ENCODE measurements around the gene LMX1B.
A peak's percentile ranks its signal among the peaks of the same experiment; 100 is the strongest.
"Not testable (repeated sequence)": the region's sequence is repeated elsewhere in the genome, so short reads cannot be mapped to it uniquely, and the experiment has no call there.

The LMX1B gene

GRCh38 chr9:126702151-126703001 lies 88.6 kb downstream of the LMX1B start:
- H3K4me3 ChIP-seq (ENCODE audit: low read depth, low read length), result no peak overlapping the region
- no peak for DNase-seq (ENCODE audit: low read depth)

DNA sequence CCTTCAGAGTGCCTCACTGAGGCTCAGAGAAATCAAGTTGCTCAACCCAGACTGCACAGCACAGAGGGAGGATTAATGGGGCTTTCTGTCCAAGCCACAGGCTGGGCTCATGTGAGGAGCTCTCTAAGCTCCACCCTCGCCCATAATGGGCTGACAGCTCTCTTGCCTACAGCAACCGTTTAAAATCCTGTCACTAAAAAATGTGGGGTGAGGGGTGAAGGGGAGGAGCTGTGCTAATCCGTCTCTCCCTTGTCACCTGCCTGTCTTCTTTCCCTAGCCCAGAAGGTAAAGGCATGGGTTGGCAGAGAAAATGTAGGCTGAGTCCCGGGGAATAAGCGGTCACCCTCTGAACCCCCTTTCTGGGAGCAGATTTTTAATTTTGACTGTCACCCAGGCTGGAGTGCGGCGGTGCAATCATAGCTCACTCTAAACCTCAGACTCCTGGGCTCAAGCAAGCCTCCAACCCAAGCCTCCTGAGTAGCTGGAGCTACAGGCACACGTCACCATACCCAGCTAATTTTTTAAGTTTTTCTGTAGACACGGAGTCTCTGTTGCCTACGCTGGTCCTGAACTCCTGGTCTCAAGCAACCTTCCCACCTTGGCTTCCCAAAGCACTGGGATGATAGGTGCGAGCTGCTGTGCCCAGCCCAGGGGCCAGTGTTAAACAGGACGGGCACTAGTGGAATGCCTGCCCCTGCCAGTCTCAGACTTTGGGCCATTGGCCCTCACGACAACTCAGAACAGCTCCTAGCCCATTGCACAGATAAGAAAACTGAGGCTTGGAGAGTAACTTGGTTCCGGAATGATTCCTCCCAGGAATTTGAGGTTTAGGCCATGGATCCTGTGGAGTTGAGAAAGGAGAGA lies 89.5 kb downstream of the LMX1B start:
- H3K4me3 ChIP-seq (ENCODE audit: low read depth, low read length), result no peak overlapping the region
- no peak for DNase-seq (ENCODE audit: low read depth)

DNA sequence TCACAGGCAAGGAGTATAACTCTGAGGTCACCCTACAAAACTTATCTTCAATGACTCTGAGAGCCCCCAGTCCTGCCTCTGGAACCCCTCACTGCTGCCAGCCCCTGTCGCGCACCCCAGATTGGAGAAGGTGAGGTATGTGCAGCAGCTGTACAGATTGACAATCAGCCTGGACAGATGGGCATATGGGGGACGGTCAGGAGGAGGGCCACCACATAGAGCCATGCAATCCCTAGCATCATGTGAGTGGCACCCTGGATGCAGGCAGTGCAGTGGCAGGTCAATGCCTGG lies 90.1 kb downstream of the LMX1B start:
- no peak for DNase-seq (ENCODE audit: low read depth)
- H3K4me3 ChIP-seq (ENCODE audit: low read depth, low read length), result no peak overlapping the region

GRCh38 chr9:126704157-126704891 lies 90.6 kb downstream of the LMX1B start:
- DNase-seq (ENCODE audit: low read depth), result peak; percentile 25

GRCh38 chr9:126704892-126705766 lies 91.4 kb downstream of the LMX1B start:
- no peak for DNase-seq (ENCODE audit: low read depth)

More at GRCh38 chr9:126704157-126704891, 90.6 kb downstream of the LMX1B start:
- no peak overlapping the region for H3K4me3 ChIP-seq (ENCODE audit: low read depth, low read length)

GRCh38 chr9:126705767-126706697 lies 92.3 kb downstream of the LMX1B start:
- H3K4me3 ChIP-seq (ENCODE audit: low read depth, low read length), result no peak overlapping the region
- no peak for DNase-seq (ENCODE audit: low read depth)

More at GRCh38 chr9:126704892-126705766, 91.4 kb downstream of the LMX1B start:
- peak overlapping the region; percentile 3 for H3K4me3 ChIP-seq (ENCODE audit: low read depth, low read length)

DNA sequence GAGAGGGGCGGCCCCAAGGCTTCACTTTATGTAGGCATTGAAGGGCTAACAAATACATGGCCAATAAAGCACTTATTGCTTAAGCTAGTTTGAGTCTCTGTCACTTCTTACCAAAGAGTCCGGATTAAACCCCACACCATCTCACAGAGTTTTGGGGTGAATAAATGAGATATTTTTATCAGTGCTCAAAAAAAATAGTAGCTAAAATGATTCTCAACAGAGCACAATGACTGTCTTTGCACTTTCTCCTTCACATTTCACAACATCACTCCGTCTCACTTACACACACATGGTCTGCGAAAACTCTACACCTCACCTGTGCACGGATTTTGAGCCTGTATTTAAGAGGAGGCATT lies 92.9 kb downstream of the LMX1B start:
- no peak overlapping the region for H3K4me3 ChIP-seq (ENCODE audit: low read depth, low read length)
- no peak for DNase-seq (ENCODE audit: low read depth)

DNA sequence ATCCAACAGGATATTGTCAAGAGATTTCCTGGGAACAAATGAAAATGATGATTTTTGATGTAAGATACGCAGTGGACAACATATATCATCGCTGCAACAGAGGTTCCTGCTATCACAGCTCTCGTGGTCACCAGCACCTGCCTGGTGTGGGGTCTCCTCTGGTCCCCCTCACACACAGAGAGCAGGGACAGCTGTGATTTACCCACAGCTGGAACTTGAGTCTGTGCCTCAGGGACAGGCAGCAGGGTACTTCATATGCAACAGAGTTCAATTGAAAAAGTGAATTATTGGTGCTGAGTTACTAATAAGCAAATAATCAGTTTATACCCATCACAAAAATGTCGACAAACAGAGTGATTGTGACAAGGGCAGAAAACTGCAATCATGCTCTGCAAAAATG lies 93.4 kb downstream of the LMX1B start:
- H3K4me3 ChIP-seq (ENCODE audit: low read depth, low read length), result no peak overlapping the region
- no peak for DNase-seq (ENCODE audit: low read depth)

- not testable (repeated sequence) for DNase-seq (ENCODE audit: low read depth); H3K4me3 ChIP-seq (ENCODE audit: low read depth, low read length)
Measured at GRCh38 chr9:126707712-126708111, 94.0 kb downstream of the LMX1B start.

GRCh38 chr9:126708178-126708577 lies 94.5 kb downstream of the LMX1B start:
- H3K4me3 ChIP-seq (ENCODE audit: low read depth, low read length), result no peak overlapping the region
- DNase-seq (ENCODE audit: low read depth), result no peak

GRCh38 chr9:126709241-126709640 lies 95.5 kb downstream of the LMX1B start:
- no peak for DNase-seq (ENCODE audit: low read depth)
- H3K4me3 ChIP-seq (ENCODE audit: low read depth, low read length), result no peak overlapping the region

DNA sequence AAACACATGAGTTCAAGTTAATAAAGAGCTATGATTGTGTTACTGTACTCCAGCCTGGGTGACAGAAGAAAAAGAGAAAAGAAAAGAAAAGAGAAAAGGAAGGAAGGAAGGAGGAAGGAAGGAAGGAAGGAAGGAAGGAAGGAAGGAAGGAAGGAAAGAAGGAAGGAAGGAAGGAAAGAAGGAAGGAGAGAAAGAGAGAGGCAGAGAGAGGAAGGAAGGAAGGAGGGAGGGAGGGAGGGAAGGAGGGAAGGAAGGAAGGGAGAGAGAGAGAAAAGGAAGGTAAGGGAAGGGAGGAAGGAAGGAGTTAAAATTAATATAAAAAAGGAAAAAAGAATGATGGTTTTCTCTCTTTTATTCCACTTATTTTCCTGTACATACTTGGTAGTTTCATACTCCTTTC lies 101.7 kb downstream of the LMX1B start:
- DNase-seq (ENCODE audit: low read depth), result no peak
- H3K4me3 ChIP-seq (ENCODE audit: low read depth, low read length), result no peak overlapping the region

DNA sequence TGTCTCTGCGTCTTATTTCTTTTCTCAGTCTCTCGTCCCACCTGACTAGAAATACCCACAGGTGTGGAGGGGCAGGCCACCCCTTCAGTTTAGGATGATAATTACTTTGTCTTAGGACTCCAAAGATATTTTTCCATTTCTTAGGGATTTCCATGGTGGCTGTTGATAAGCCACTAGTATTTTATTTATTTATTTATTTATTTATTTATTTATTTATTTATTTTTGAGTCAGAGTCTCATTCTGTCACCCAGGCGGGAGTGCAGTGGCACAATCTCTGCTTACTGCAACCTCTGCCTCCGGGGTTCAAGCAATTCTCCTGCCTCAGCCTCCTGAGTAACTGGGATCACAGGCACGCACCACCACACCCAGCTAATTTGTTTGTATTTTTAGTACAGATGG lies 103.7 kb downstream of the LMX1B start:
- H3K4me3 ChIP-seq (ENCODE audit: low read depth, low read length); DNase-seq (ENCODE audit: low read depth): not testable (repeated sequence)

DNA sequence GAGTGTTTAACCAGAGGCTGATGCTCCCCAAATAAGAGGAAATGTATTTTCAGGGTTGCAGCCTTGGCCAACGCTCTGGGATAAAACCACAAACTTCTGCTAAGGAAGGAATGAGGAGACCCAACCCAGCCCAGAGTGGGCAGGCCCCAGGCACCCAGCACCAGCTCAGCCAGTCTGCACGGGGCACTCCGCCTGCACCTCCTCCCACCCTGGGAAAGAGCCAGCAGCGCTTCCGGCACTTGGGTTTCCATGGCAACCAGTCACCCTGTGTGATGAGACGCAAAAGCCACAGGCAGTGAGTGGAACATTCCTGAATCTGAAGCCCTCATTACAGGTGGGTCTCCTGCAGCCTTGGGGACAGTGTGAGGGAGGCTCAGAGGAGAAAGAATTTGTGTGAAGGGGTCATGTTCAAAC lies 105.9 kb downstream of the LMX1B start:
- no peak for DNase-seq (ENCODE audit: low read depth)
- H3K4me3 ChIP-seq (ENCODE audit: low read depth, low read length), result no peak overlapping the region

DNA sequence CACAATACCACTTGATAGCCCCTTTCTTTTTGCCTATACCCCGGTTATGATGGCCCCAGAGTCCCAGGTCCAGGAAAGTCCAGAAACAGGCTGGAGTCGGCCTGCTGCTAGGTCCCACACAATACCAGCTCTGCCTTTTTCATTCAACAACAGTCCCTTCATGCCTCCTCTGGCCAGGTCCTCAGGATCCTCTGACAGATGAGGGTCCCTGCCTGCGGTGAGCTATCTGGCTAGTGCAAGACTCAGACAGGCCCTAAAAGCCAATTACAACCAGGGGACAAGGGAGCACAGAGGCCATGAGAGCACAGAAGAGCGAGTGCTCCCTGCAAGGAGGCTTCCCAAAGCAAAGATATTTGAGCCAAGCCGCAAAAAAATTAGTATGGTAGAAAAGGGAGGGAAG lies 106.3 kb downstream of the LMX1B start:
- no peak overlapping the region for H3K4me3 ChIP-seq (ENCODE audit: low read depth, low read length)

DNA sequence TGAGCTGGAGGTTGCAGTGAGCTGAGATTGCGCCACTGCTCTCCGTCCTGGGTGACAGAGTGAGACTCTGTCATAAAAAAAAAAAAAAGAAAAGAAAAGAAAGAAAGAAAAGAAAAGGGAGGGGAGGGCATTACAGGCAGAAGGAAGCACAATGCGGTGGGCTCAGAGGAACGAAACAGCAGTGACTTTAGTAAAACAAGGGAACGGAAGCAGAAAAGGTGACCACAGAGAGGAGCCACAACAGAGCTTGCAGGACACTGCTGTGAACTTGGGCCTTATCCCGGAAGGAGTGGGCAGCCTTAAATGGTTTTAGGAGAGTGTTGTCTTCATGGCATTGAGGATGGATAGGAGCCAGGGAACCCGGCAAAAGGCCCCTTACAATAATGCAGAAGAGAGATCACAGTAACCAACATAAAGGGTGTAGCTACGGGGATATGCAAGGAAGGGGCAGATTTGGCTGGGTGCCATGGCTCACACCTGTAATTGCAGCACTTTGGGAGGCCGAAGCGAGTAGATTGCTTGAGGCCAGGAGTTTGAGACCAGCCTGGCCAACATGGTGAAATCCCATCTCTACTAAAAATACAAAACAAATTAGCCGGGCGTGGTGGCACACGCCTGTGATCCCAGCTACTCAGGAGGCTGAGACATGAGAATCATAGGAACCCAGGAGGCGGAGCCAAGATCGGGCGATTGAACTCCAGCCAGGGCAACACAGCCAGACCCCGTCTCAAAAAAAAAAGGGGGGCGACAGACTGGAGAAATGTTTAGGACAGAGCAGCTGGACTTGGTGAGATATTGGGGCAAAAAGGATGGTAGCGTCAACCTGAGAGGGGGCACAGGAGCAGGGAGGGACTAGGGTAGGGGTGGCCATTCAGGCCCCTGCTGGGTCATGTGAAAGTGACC lies 107.2 kb downstream of the LMX1B start:
- H3K4me3 ChIP-seq (ENCODE audit: low read depth, low read length), result no peak overlapping the region
- DNase-seq (ENCODE audit: low read depth), result no peak

More for the DNA sequence above, 106.3 kb downstream of the LMX1B start:
- DNase-seq (ENCODE audit: low read depth), result no peak

DNA sequence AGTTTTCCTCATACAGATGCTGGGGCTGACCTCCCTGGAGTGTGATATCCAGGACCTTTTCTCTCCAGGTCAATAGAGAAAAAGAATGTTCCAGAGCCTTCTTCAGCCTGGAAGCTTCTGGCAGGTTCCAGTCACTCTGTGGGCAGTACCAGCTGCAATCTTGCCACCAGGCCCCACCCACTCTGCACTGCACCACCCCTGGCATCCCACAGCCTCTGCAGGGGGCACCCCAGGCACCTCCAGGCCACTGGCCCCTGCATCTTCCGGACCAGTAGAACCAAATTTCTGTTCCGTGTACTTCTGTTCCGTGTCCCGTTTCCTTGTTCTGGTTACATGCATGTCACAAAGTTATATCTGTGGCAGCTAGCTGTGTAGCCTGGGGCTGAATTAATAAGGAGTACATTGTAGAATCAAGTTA lies 107.8 kb downstream of the LMX1B start:
- no peak for DNase-seq (ENCODE audit: low read depth)
- no peak overlapping the region for H3K4me3 ChIP-seq (ENCODE audit: low read depth, low read length)
